K562 (cell line): ENCODE data around the gene HES4. TPM values are rescaled to one million over a fixed set of nuclear protein-coding genes. Genes with fewer than 3 reads are reported as not detected.

Experiments
- CBX3 ChIP-seq, 2 experiments: IDR thresholded peaks; 1 replicate in 1 of 2; 2 replicates in 1 of 2; pipeline ENCODE4 v1.6.1; 2012; ENCODE audit warnings: inconsistent platforms in 2 of 2, low read length in 2 of 2, borderline replicate concordance in 1 of 2, control low read depth in 1 of 2
- CEBPG ChIP-seq, 3 experiments: fragments of 200-800 bp in 1 of 3; sonication (Bioruptor generic) in 1 of 3; sonication (generic) in 1 of 3; formaldehyde crosslinking in 1 of 3; IDR thresholded peaks in 2 of 3; conservative IDR thresholded peaks in 1 of 3; 2 replicates each; pipeline versions ENCODE4 v1.6.1 to v1.8.0; 2016 to 2022; ENCODE audit warnings: missing compliant biosample characterization in 2 of 3, missing genetic modification characterization in 2 of 3, mild to moderate bottlenecking in 1 of 3, missing genetic modification reagents in 1 of 3
- HLTF ChIP-seq: fragments of 450-650 bp; IDR thresholded peaks from 2 replicates; pipeline ENCODE4 v1.6.1; 2016
- JUNB ChIP-seq: fragments of 450-650 bp; formaldehyde crosslinking; conservative IDR thresholded peaks from 2 replicates; pipeline ENCODE4 v1.4.0; 2020; ENCODE audit warnings: mild to moderate bottlenecking
- KDM2B ChIP-seq: fragments of 250-450 bp; sonication (Bioruptor Pico); IDR thresholded peaks from 2 replicates; pipeline ENCODE4 v1.8.0; 2021; ENCODE audit warnings: mild to moderate bottlenecking, moderate library complexity
- MED1 ChIP-seq: sonication (generic); formaldehyde crosslinking; IDR thresholded peaks from 2 replicates; pipeline ENCODE4 v1.8.1; 2023; ENCODE audit warnings: missing genetic modification reagents, borderline replicate concordance
- MIER1 ChIP-seq: fragments of 450-650 bp; IDR thresholded peaks from 2 replicates; pipeline ENCODE4 v1.6.1; 2016; ENCODE audit warnings: antibody characterized with exemption, mild to moderate bottlenecking, low read depth
- NFRKB ChIP-seq: fragments of 450-650 bp; IDR thresholded peaks from 2 replicates; pipeline ENCODE4 v1.6.1; 2016; ENCODE audit warnings: low read depth
- POLR2A ChIP-seq: fragments of 450-650 bp; conservative IDR thresholded peaks from 2 replicates; pipeline ENCODE4 v1.6.1; 2016
- POLR2H ChIP-seq: IDR thresholded peaks from 2 replicates; pipeline ENCODE4 v1.6.1; 2016; ENCODE audit warnings: missing genetic modification characterization, low read depth, mild to moderate bottlenecking, control low read depth, missing compliant biosample characterization, moderate library complexity
- POLR3A ChIP-seq: IDR thresholded peaks from 2 replicates; pipeline ENCODE4 v1.6.1; 2011; ENCODE audit warnings: borderline replicate concordance, mild to moderate bottlenecking, moderate library complexity; ENCODE audit not compliant: insufficient read length, insufficient read depth; ENCODE audit errors: extremely low read depth
- PURB ChIP-seq: sonication (generic); formaldehyde crosslinking; IDR thresholded peaks from 2 replicates; pipeline ENCODE4 v1.9.0; 2021; ENCODE audit warnings: low read depth, mild to moderate bottlenecking, missing genetic modification reagents
- SMARCB1 ChIP-seq: IDR thresholded peaks from 2 replicates; pipeline ENCODE4 v1.6.1; 2011; ENCODE audit warnings: improper control_type of control experiment, low read depth; ENCODE audit not compliant: insufficient read length
- SMC3 ChIP-seq: conservative IDR thresholded peaks from 2 replicates; pipeline ENCODE4 v1.6.1; 2011; ENCODE audit warnings: low read depth, low read length, improper control_type of control experiment; ENCODE audit not compliant: insufficient read depth
- SNRNP70 ChIP-seq: fragments of 200-400 bp; formaldehyde crosslinking; optimal IDR thresholded peaks from 2 replicates; pipeline ENCODE3; 2017; ENCODE audit warnings: low read depth, low read length
- SOX6 ChIP-seq: fragments of 450-650 bp; IDR thresholded peaks from 2 replicates; pipeline ENCODE4 v1.6.1; 2014; ENCODE audit warnings: mild to moderate bottlenecking
- ZFPM2 ChIP-seq: fragments of 250-450 bp; sonication (Bioruptor Pico); IDR thresholded peaks from 2 replicates; pipeline ENCODE4 v1.5.1; 2022; ENCODE audit warnings: mild to moderate bottlenecking
- ZNF146 ChIP-seq: IDR thresholded peaks from one replicate; pipeline ENCODE4 v1.6.1; 2018; ENCODE audit warnings: missing compliant biosample characterization; ENCODE audit not compliant: unreplicated experiment
- ZNF174 ChIP-seq: fragments of 250-450 bp; sonication (Bioruptor Pico); IDR thresholded peaks from 2 replicates; pipeline ENCODE4 v1.4.0; 2020; ENCODE audit warnings: mild to moderate bottlenecking
- ZNF518B ChIP-seq: fragments of 250-450 bp; sonication (Bioruptor Pico); IDR thresholded peaks from 2 replicates; pipeline ENCODE4 v1.5.0; 2021; ENCODE audit warnings: mild to moderate bottlenecking, moderate library complexity
- polyA plus RNA-seq, 8 experiments: library from polyadenylated mRNA; depleted of rRNA in 4 of 8; stranded (reverse) in 5 of 8; unstranded in 3 of 8; fragments of >200 nt; fragmentation: Nextera tagmentation in 2 of 8; fragmentation: Illumina TruSeq in 1 of 8; extraction: Ambion mirVana in 2 of 8; extraction: Trizol in 1 of 8; gene quantifications; 2 replicates each; pipeline versions ENCODE4 v1.2.1 to v1.2.3, GENCODE V29; 2011 to 2014; ENCODE audit warnings: inconsistent platforms in 1 of 8, missing spikeins in 1 of 8
- total RNA-seq, 7 experiments: library from RNA; depleted of rRNA in 6 of 7; stranded (reverse); fragments of >200 nt in 6 of 7; fragmentation: Illumina TruSeq in 2 of 7; extraction: Trizol in 2 of 7; gene quantifications; 2 replicates each; pipeline versions ENCODE4 v1.2.1 to v1.2.3, GENCODE V29; 2011 to 2021; ENCODE audit warnings: low replicate concordance in 1 of 7
- TF ChIP-seq, protein P1 (sequence below): sonication (generic); formaldehyde crosslinking; IDR thresholded peaks from 2 replicates; pipeline ENCODE4 v1.8.1; 2023; ENCODE audit warnings: missing genetic modification reagents, mild to moderate bottlenecking, borderline replicate concordance

The HES4 gene
- total and polyA plus RNA-seq, 9 of the 15 experiments (the other 6 are each of a cell fraction or from before 2014, with no cell fraction given), result 0.21 to 43.7 (median 5.3) TPM; not detected in 2

DNA sequence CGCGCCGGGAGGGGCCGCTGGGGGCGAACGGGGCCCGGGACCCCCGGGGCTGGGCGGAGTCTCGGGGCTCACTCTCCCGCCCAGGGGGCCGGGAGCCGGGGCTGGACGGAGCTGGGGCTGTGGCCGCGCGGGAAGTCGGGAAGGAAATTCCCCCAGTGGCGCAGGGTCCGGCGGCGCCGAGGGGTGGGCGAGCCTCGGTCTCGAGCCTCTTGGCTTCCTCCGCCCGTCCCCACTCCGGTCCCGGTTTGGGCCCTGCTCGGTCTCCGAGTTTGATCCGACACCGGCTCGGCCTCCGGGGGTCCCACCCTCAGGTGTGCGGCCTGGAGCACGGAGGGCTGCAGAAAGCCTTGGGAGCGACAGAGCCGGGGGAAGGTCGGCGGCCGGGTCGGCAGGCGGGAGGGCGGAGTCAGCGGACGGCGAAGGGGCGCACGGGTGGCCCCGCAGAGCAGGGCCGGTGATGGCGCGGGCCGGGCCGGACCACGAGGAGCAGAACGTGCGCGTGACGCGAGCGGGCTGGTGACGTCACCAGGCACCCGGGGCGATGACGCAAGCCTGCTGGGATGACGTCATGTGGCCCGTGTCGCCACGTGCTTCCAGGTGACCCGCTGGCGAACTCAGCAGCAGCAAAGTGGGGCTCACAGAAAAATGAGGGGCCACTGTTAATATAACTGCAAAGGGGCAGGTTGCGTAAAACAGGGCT is 610 bp upstream of the HES4 start (continued):
- TF ChIP-seq, protein P1, sequence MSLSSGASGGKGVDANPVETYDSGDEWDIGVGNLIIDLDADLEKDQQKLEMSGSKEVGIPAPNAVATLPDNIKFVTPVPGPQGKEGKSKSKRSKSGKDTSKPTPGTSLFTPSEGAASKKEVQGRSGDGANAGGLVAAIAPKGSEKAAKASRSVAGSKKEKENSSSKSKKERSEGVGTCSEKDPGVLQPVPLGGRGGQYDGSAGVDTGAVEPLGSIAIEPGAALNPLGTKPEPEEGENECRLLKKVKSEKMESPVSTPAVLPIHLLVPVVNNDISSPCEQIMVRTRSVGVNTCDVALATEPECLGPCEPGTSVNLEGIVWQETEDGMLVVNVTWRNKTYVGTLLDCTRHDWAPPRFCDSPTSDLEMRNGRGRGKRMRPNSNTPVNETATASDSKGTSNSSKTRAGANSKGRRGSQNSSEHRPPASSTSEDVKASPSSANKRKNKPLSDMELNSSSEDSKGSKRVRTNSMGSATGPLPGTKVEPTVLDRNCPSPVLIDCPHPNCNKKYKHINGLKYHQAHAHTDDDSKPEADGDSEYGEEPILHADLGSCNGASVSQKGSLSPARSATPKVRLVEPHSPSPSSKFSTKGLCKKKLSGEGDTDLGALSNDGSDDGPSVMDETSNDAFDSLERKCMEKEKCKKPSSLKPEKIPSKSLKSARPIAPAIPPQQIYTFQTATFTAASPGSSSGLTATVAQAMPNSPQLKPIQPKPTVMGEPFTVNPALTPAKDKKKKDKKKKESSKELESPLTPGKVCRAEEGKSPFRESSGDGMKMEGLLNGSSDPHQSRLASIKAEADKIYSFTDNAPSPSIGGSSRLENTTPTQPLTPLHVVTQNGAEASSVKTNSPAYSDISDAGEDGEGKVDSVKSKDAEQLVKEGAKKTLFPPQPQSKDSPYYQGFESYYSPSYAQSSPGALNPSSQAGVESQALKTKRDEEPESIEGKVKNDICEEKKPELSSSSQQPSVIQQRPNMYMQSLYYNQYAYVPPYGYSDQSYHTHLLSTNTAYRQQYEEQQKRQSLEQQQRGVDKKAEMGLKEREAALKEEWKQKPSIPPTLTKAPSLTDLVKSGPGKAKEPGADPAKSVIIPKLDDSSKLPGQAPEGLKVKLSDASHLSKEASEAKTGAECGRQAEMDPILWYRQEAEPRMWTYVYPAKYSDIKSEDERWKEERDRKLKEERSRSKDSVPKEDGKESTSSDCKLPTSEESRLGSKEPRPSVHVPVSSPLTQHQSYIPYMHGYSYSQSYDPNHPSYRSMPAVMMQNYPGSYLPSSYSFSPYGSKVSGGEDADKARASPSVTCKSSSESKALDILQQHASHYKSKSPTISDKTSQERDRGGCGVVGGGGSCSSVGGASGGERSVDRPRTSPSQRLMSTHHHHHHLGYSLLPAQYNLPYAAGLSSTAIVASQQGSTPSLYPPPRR (CRISPR knock-in tag), result peak; percentile 98
- no peak for TF ChIP-seq SNRNP70
- no peak for TF ChIP-seq MIER1
- no peak for TF ChIP-seq KDM2B (CRISPR knock-in tag)
- no peak for TF ChIP-seq POLR3A
- TF ChIP-seq POLR2H, result no peak
- TF ChIP-seq ZNF174 (CRISPR knock-in tag), result no peak
- TF ChIP-seq SMC3, result no peak
- no peak for TF ChIP-seq ZNF146 (CRISPR knock-in tag)
- TF ChIP-seq ZNF518B (CRISPR knock-in tag), result no peak
- TF ChIP-seq SOX6, result peak; percentile 59; the same call in 1 of the 2 replicates
- peak; percentile 86; the same call in 1 of the 2 replicates for TF ChIP-seq HLTF
- TF ChIP-seq ZFPM2, result peak; percentile 40; the same call in 1 of the 2 replicates
- peak; percentile 93; the same call in 1 of the 2 replicates for TF ChIP-seq MED1
- TF ChIP-seq POLR2A, result peak; percentile 83
- TF ChIP-seq JUNB (CRISPR knock-in tag), result peak; percentile 100
- no peak for TF ChIP-seq SMARCB1
- peak in 1 of 2 experiments; percentile 95; a peak in 2 of 3 replicates for TF ChIP-seq CBX3 (IDR thresholded peaks at IDR 0.05; ENCODE audit: borderline replicate concordance in 1 of 2, low read length in 2 of 2)
- no peak for TF ChIP-seq PURB (CRISPR knock-in tag)
- TF ChIP-seq NFRKB, result no peak; the same call in 1 of the 2 replicates
- peak; percentile 98 for TF ChIP-seq CEBPG (CRISPR knock-in tag; IDR thresholded peaks at IDR 0.05)
- TF ChIP-seq CEBPG (tag; conservative IDR thresholded peaks at IDR 0.05 in 1 of 2, IDR thresholded peaks at IDR 0.05 in 1 of 2), result peak; percentile 97
